Mesenchymal stem cell (in vitro differentiated cells and primary cell): Measurements from ENCODE around the gene ALDH5A1.
"Not testable (repeated sequence)": the region's sequence is repeated elsewhere in the genome, so short reads cannot be mapped to it uniquely, and the experiment has no call there.

ENCODE experiments used
- DNase-seq: peaks from one replicate; pipeline ENCODE4 v3.0.0-alpha.2; 2013
- H2AFZ ChIP-seq: one replicate; pipeline ENCODE4 v1.6.1; 2013; ENCODE audit warnings: low read depth, mild to moderate bottlenecking, control low read depth, inconsistent platforms, low read length, moderate library complexity
- H2AK5ac ChIP-seq: 2 replicates; pipeline ENCODE4 v1.6.1; 2013; ENCODE audit warnings: low read length, moderate library complexity, mild to moderate bottlenecking, inconsistent platforms; ENCODE audit not compliant: severe bottlenecking
- H2BK120ac ChIP-seq: one replicate; pipeline ENCODE4 v1.6.1; 2013; ENCODE audit warnings: low read depth, mild to moderate bottlenecking, inconsistent platforms, low read length, moderate library complexity
- H2BK12ac ChIP-seq, 2 experiments: one replicate each; pipeline ENCODE4 v1.6.1; 2013; ENCODE audit warnings: inconsistent platforms in 2 of 2, low read length in 2 of 2, mild to moderate bottlenecking in 2 of 2, moderate library complexity in 2 of 2, control low read depth in 1 of 2
- H2BK15ac ChIP-seq: one replicate; pipeline ENCODE4 v1.6.1; 2013; ENCODE audit warnings: mild to moderate bottlenecking, low read depth, inconsistent platforms; ENCODE audit not compliant: poor library complexity, severe bottlenecking
- H2BK5ac ChIP-seq: 2 replicates; pipeline ENCODE4 v1.6.1; 2013; ENCODE audit warnings: low read depth, mild to moderate bottlenecking, low read length, control low read depth, inconsistent platforms; ENCODE audit not compliant: poor library complexity, severe bottlenecking
- H3K14ac ChIP-seq, 2 experiments: one replicate each; pipeline ENCODE4 v1.6.1; 2013; ENCODE audit warnings: inconsistent platforms in 2 of 2, low read length in 2 of 2, control low read depth in 1 of 2, mild to moderate bottlenecking in 1 of 2, moderate library complexity in 1 of 2
- H3K18ac ChIP-seq, 2 experiments: one replicate each; pipeline ENCODE4 v1.6.1; 2013; ENCODE audit warnings: inconsistent platforms in 2 of 2, low read length in 2 of 2, control low read depth in 1 of 2, low read depth in 1 of 2, mild to moderate bottlenecking in 1 of 2
- H3K23ac ChIP-seq, 2 experiments: one replicate each; pipeline ENCODE4 v1.6.1; 2013; ENCODE audit warnings: inconsistent platforms in 2 of 2, low read length in 2 of 2, mild to moderate bottlenecking in 2 of 2, moderate library complexity in 2 of 2, control low read depth in 1 of 2
- H3K27ac ChIP-seq: 2 replicates; pipeline ENCODE4 v1.5.1; 2013; ENCODE audit warnings: mild to moderate bottlenecking, moderate library complexity, low read length, control low read depth, inconsistent platforms; ENCODE audit not compliant: poor library complexity, severe bottlenecking
- H3K27me3 ChIP-seq, 2 experiments: 2 replicates each; pipeline versions ENCODE4 v1.6.1 to v1.7.0; 2013; ENCODE audit warnings: low read length in 2 of 2, mild to moderate bottlenecking in 2 of 2, moderate library complexity in 2 of 2, control low read depth in 1 of 2, inconsistent platforms in 1 of 2; ENCODE audit not compliant: control insufficient read depth in 1 of 2, insufficient read depth in 1 of 2
- H3K36me3 ChIP-seq, 2 experiments: 2 replicates each; pipeline versions ENCODE4 v1.6.1 to v1.7.0; 2013; ENCODE audit warnings: low read length in 2 of 2, control low read depth in 1 of 2, inconsistent platforms in 1 of 2, low read depth in 1 of 2, mild to moderate bottlenecking in 1 of 2; ENCODE audit not compliant: insufficient read depth in 2 of 2, control insufficient read depth in 1 of 2
- H3K4ac ChIP-seq, 2 experiments: one replicate each; pipeline ENCODE4 v1.6.1; 2013; ENCODE audit warnings: inconsistent platforms in 2 of 2, low read length in 2 of 2, mild to moderate bottlenecking in 2 of 2, moderate library complexity in 2 of 2, control low read depth in 1 of 2, low read depth in 1 of 2
- H3K4me1 ChIP-seq: 2 replicates; pipeline ENCODE4 v1.6.1; 2013; ENCODE audit warnings: low read depth, low read length, control low read depth; ENCODE audit not compliant: control insufficient read depth, insufficient read depth
- H3K4me2 ChIP-seq: 2 replicates; pipeline ENCODE4 v1.6.1; 2013; ENCODE audit warnings: low read length, mild to moderate bottlenecking, inconsistent platforms; ENCODE audit not compliant: poor library complexity, severe bottlenecking
- H3K4me3 ChIP-seq, 2 experiments: 2 replicates each; pipeline versions ENCODE4 v1.5.1 to v1.7.0; 2013; ENCODE audit warnings: low read length in 2 of 2, mild to moderate bottlenecking in 2 of 2, control low read depth in 1 of 2, low read depth in 1 of 2; ENCODE audit not compliant: insufficient read depth in 1 of 2
- H3K79me1 ChIP-seq: replicated peaks from 2 replicates; pipeline ENCODE4 v1.6.1; 2013; ENCODE audit warnings: mild to moderate bottlenecking, control low read depth, low read length, inconsistent platforms; ENCODE audit not compliant: poor library complexity, severe bottlenecking
- H3K9ac ChIP-seq: 2 replicates; pipeline ENCODE4 v1.7.0; 2013; ENCODE audit warnings: mild to moderate bottlenecking, low read length, moderate library complexity
- H3K9me3 ChIP-seq: 2 replicates; pipeline ENCODE4 v1.7.0; 2013; ENCODE audit warnings: mild to moderate bottlenecking, low read length; ENCODE audit not compliant: control insufficient read depth
- H4K8ac ChIP-seq: one replicate; pipeline ENCODE4 v1.6.1; 2013; ENCODE audit warnings: inconsistent platforms, mild to moderate bottlenecking, low read length, moderate library complexity
- H4K91ac ChIP-seq: one replicate; pipeline ENCODE4 v1.6.1; 2013; ENCODE audit warnings: mild to moderate bottlenecking, low read length, inconsistent platforms
- WGBS: methylation state at CpG from one replicate; pipeline ENCODE4 v1.1.7; 2013; ENCODE audit warnings: mixed read lengths; 5-methylcytosine and 5-hydroxymethylcytosine counted together

The ALDH5A1 gene

DNA sequence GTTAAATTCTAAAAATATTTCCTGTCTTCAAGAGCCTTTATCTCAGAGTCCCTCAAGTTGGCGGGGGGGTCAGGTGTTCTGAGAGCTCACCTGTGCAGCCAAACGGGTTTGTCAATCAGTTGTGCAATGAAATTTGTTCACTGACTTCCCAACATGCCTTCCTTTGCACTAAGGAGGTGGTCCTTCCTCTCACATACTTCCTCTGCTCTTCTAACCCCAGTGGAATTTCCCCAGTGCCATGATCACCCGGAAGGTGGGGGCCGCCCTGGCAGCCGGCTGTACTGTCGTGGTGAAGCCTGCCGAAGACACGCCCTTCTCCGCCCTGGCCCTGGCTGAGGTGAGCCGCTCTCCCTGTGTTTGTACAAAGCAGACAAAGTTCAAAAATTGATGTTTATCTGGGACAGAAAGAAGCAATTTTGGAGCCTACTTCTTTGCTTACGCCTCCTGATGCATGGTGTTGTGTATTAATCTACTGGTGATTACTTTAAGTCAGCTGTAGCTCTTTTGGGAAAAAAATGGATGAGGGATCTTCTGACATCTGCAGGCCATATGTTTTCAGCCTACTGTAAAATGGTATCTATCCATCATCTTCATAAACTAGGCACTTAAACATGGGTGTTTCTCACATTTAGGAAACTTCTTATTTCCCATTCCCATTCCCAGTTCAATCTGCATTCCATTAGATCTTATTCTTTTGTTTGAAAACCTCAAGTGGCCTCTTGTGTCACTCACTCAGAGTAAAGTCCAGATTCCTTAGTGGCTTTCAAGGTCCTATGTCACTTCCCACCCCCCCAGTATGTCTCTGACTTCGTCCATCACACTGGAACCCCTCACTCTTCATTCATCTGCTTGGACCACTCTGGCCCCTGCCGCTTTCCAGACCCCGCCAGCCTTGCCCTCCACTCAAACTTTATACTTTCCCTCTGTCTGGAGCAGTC lies 10.1 kb downstream of the ALDH5A1 start:
- no peak overlapping the region for H2AK5ac ChIP-seq
- WGBS = 83% methylated on average over 14 of the region's 14 CpGs
- H3K14ac ChIP-seq = no peak overlapping the region
- H3K27me3 ChIP-seq = peaks cover 0 to 2% of the 10 kb centered on the region in 2 experiments
- H3K27ac ChIP-seq = no peak overlapping the region
- H3K36me3 ChIP-seq = peaks cover 0 to 4% of the 10 kb centered on the region in 2 experiments
- no peak overlapping the region for H3K9ac ChIP-seq
- no peak overlapping the region for H2BK5ac ChIP-seq
- H3K23ac ChIP-seq = peak overlapping the region in 1 of 2 experiments; percentile 40
- H3K4me3 ChIP-seq = no peak overlapping the region
- no peak overlapping the region for H4K8ac ChIP-seq
- H3K9me3 ChIP-seq = no peaks in the 10 kb centered on the region
- no peak overlapping the region for H2AFZ ChIP-seq
- no peaks in the 10 kb centered on the region for H3K4me1 ChIP-seq
- H2BK120ac ChIP-seq = no peak overlapping the region
- no peak overlapping the region for H2BK15ac ChIP-seq
- H3K4ac ChIP-seq = no peak overlapping the region
- H2BK12ac ChIP-seq = no peak overlapping the region
- H3K79me1 ChIP-seq = no peaks in the 10 kb centered on the region
- H3K4me2 ChIP-seq = no peak overlapping the region
- DNase-seq = no peak
- H3K18ac ChIP-seq = no peak overlapping the region
- H4K91ac ChIP-seq = no peak overlapping the region

DNA sequence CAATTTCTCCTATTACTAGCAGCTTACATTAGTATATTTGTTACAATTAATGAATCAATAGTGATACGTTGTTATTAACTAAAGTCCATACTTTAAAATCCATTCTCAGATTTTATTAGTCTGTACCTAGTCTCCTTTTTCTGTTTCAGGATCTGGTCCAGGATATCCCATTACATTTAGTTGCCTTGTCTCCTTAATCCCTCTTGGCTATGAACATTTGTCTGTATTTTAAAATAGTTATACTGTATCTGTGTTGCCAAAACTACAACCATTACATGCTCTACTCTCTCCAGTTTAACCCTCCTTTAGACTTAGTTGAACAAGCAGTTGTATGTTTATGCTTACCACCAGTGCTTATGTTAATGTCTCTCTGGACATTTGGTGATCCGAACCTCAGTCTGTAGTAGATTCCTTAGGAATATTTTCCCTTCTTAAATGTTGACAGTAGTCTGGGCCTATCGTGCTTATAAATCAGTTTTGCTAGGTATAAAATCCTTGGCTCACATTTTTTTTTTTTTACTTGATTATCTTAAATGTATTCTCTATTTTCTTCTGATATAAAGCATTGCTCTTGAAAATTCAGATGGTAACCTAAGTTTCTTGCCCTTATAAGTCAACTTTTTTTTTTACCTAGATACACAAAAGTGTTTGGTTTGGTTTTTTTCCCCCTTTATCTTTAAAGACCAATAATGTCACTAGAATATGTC lies 12.2 kb downstream of the ALDH5A1 start:
- Histone ChIP-seq H3K4me1 (no peaks in the 10 kb centered on the region), H2BK12ac (no peak overlapping the region), H2AFZ (no peak overlapping the region), H3K36me3 (peaks cover 0 to 4% of the 10 kb centered on the region in 2 experiments), H2BK120ac (no peak overlapping the region), H3K9ac (no peak overlapping the region), H3K79me1 (no peaks in the 10 kb centered on the region), H3K27me3 (peaks cover 0 to 3% of the 10 kb centered on the region in 2 experiments), H2BK15ac (no peak overlapping the region), H3K23ac (no peak overlapping the region), H3K4ac (no peak overlapping the region), H3K4me3 (no peak overlapping the region), H2AK5ac (no peak overlapping the region), H2BK5ac (no peak overlapping the region), H3K14ac (no peak overlapping the region), H4K8ac (no peak overlapping the region), H4K91ac (no peak overlapping the region), H3K4me2 (no peak overlapping the region), H3K9me3 (no peaks in the 10 kb centered on the region), H3K27ac (no peak overlapping the region), H3K18ac (no peak overlapping the region)
- no peak for DNase-seq
- WGBS = 64% methylated on average over 2 of the region's 3 CpGs

DNA sequence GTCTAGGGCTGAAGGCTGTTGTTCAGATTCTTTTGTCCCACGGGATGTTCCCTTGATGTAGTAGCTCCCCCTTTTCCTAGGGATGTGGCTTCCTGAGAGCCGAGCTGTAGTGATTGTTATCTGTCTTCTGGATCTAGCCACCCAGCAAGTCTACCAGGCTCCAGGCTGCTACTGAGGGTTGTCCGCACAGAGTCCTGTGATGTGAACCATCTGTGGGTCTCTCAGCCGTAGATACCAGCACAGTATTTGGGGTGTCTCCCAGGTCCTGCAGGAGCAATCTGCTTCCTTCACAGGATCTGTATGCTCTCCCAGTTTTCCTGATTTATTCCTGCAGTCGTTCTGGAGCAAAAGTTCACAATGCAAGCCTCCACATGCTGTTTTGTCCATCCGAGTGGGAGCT lies 17.2 kb downstream of the ALDH5A1 start:
- H3K27me3 ChIP-seq, H4K8ac ChIP-seq, H3K36me3 ChIP-seq, H2BK15ac ChIP-seq, H3K14ac ChIP-seq, H3K9ac ChIP-seq, H4K91ac ChIP-seq, H3K4me3 ChIP-seq, H2BK12ac ChIP-seq, H3K79me1 ChIP-seq, H3K18ac ChIP-seq, H3K27ac ChIP-seq, DNase-seq, H3K4ac ChIP-seq, H2BK120ac ChIP-seq, H2BK5ac ChIP-seq, H3K9me3 ChIP-seq, H2AFZ ChIP-seq, H2AK5ac ChIP-seq, H3K4me2 ChIP-seq, H3K23ac ChIP-seq, H3K4me1 ChIP-seq: not testable (repeated sequence)
- WGBS = 71% methylated on average over 6 of the region's 6 CpGs

- H3K23ac ChIP-seq = no peak overlapping the region
- no peak overlapping the region for H3K27ac ChIP-seq
- no peak overlapping the region for H3K18ac ChIP-seq
- H2BK12ac ChIP-seq = no peak overlapping the region
- H3K4me1 ChIP-seq = no peaks in the 10 kb centered on the region
- H3K9me3 ChIP-seq = no peaks in the 10 kb centered on the region
- peaks cover 0 to 4% of the 10 kb centered on the region in 2 experiments for H3K36me3 ChIP-seq
- no peak overlapping the region for H4K91ac ChIP-seq
- no peaks in the 10 kb centered on the region for H3K79me1 ChIP-seq
- H3K4ac ChIP-seq = no peak overlapping the region
- 96% methylated on average over 4 of the region's 4 CpGs for WGBS
- no peak overlapping the region for H2BK120ac ChIP-seq
- no peak for DNase-seq
- peaks cover 0 to 3% of the 10 kb centered on the region in 2 experiments for H3K27me3 ChIP-seq
- H2AFZ ChIP-seq = no peak overlapping the region
- H3K9ac ChIP-seq = no peak overlapping the region
- no peak overlapping the region for H2AK5ac ChIP-seq
- H3K4me2 ChIP-seq = no peak overlapping the region
- no peak overlapping the region for H3K4me3 ChIP-seq
- no peak overlapping the region for H2BK5ac ChIP-seq
- H2BK15ac ChIP-seq = no peak overlapping the region
- no peak overlapping the region for H4K8ac ChIP-seq
- H3K14ac ChIP-seq = no peak overlapping the region
These were observed 18.8 kb downstream of the ALDH5A1 start for GRCh38 chr6:24513602-24514001.
